HepG2 (cell line): ENCODE results near the gene MNX1. TPM values are rescaled to one million over a fixed set of nuclear protein-coding genes. Genes with fewer than 3 reads are reported as not detected.

ENCODE experiments used
- polyA plus RNA-seq, 8 experiments: library from polyadenylated mRNA; depleted of rRNA in 3 of 8; stranded (reverse) in 7 of 8; unstranded in 1 of 8; fragments of >200 nt; fragmentation: Illumina TruSeq in 4 of 8; extraction: Trizol in 4 of 8; gene quantifications; 2 replicates each; pipeline versions ENCODE4 v1.2.1 to v1.2.3, GENCODE V29; 2011 to 2016; ENCODE audit warnings: low read depth in 4 of 8, missing spikeins in 1 of 8, mixed read lengths in 1 of 8; ENCODE audit not compliant: insufficient read depth in 1 of 8
- total RNA-seq, 5 experiments: library from RNA; depleted of rRNA; stranded (reverse); fragments of >200 nt; fragmentation: Illumina TruSeq; extraction: Trizol; gene quantifications; 2 replicates each; pipeline ENCODE4 v1.2.3, GENCODE V29; 2016; ENCODE audit warnings: low read depth in 1 of 5

The MNX1 gene
- total and polyA plus RNA-seq, 2 of the 13 experiments (the other 11 are each of a cell fraction or from before 2014, with no cell fraction given): 0.94 to 6.1 TPM

Other genes starting within 250 kb of the MNX1 start
- 30.4 and 39.6 TPM in 2 replicates for gene LMBR1, start 117.5 kb downstream of the MNX1 start, total RNA-seq (2016; rRNA removed; fragmentation: Illumina TruSeq; extraction: Trizol)
- 18.7 and 20.9 TPM in 2 replicates for gene LMBR1, start 117.5 kb downstream of the MNX1 start, polyA plus RNA-seq (2011; rRNA removed)
- 17.3 and 26.2 TPM in 2 replicates for gene NOM1, start 61.0 kb downstream of the MNX1 start, total RNA-seq (2016; rRNA removed; fragmentation: Illumina TruSeq; extraction: Trizol)
- gene NOM1, start 61.0 kb downstream of the MNX1 start, polyA plus RNA-seq (2011; rRNA removed): 14.0 and 14.2 TPM in 2 replicates
- gene UBE3C, start 128.3 kb upstream of the MNX1 start, total RNA-seq (2016; rRNA removed; fragmentation: Illumina TruSeq; extraction: Trizol): 48.2 and 49.8 TPM in 2 replicates
- gene UBE3C, start 128.3 kb upstream of the MNX1 start, polyA plus RNA-seq (2011; rRNA removed): 27.0 and 28.2 TPM in 2 replicates